NCI-H524 treated with DMSO at 0.1 percent for 48 hours (cell line): ENCODE results near the gene COL4A1.

Source experiments
- DNase-seq: peaks from one replicate; lab custom pipeline; 2025; lab: John Stamatoyannopoulos, UW

COL4A1 gene

GRCh38 chr13:110306960-110307766 lies at the start of gene COL4A1, which contains the start of gene COL4A2:
Gene COL4A1, minus strand, starts transcription at chr13:110307157. Its CDS starts 130 bp downstream, at chr13:110307027.
Gene COL4A2, plus strand, starts transcription at chr13:110307284. Its CDS starts 620 bp downstream, at chr13:110307904.
- no peak for DNase-seq

GRCh38 chr13:110356362-110356761 lies 49.4 kb upstream of the COL4A1 start:
- no peak for DNase-seq

GRCh38 chr13:110354715-110355473 lies 47.9 kb upstream of the COL4A1 start:
- DNase-seq: no peak

- no peak for DNase-seq
Measured at GRCh38 chr13:110354123-110354627, 47.2 kb upstream of the COL4A1 start.

- no peak for DNase-seq
Measured at GRCh38 chr13:110353339-110353977, 46.5 kb upstream of the COL4A1 start.

- DNase-seq: no peak
Measured at GRCh38 chr13:110352735-110353134, 45.8 kb upstream of the COL4A1 start.

GRCh38 chr13:110351636-110352420 lies 44.9 kb upstream of the COL4A1 start:
- no peak for DNase-seq

GRCh38 chr13:110350509-110350908 lies 43.6 kb upstream of the COL4A1 start:
- no peak for DNase-seq

- DNase-seq: no peak
Measured at GRCh38 chr13:110350049-110350448, 43.1 kb upstream of the COL4A1 start.

GRCh38 chr13:110349239-110349638 lies 42.3 kb upstream of the COL4A1 start:
- no peak for DNase-seq

- no peak for DNase-seq
Measured at GRCh38 chr13:110348309-110349105, 41.5 kb upstream of the COL4A1 start.

- DNase-seq: no peak
Measured at GRCh38 chr13:110347535-110348308, 40.8 kb upstream of the COL4A1 start.

GRCh38 chr13:110347088-110347487 lies 40.1 kb upstream of the COL4A1 start:
- no peak for DNase-seq

GRCh38 chr13:110346661-110347067 lies 39.7 kb upstream of the COL4A1 start:
- no peak for DNase-seq

GRCh38 chr13:110345701-110346100 lies 38.7 kb upstream of the COL4A1 start:
- no peak for DNase-seq

- no peak for DNase-seq
Measured at GRCh38 chr13:110345266-110345665, 38.3 kb upstream of the COL4A1 start.

GRCh38 chr13:110344320-110344719 lies 37.4 kb upstream of the COL4A1 start:
- DNase-seq: no peak

GRCh38 chr13:110343241-110343865 lies 36.4 kb upstream of the COL4A1 start:
- DNase-seq: no peak

- no peak for DNase-seq
Measured at GRCh38 chr13:110342474-110342873, 35.5 kb upstream of the COL4A1 start.
